GM12878 (cell line): ENCODE results near the gene FIBCD1. TPM values are rescaled to one million over a fixed set of nuclear protein-coding genes. Genes with fewer than 3 reads are reported as not detected.

Experiments
- ATAC-seq: fragments of 200-7000 bp; cut with Tn5 transposase; 3 replicates; pipeline ENCODE4 v1.9.1; 2020; ENCODE audit warnings: mild to moderate bottlenecking, moderate library complexity
- BruUV-seq: library from RNA; stranded (reverse); fragments of 400-500 nt; replicated peaks from 2 replicates; lab custom pipeline; 2021; lab: Mats Ljungman, UMichigan
- CTCF ChIA-PET: fragments of 300-600 bp; sonication (Branson Sonifier 250); formaldehyde crosslinking; extraction: SDS; loops from one replicate; lab custom pipeline; 2021; ENCODE audit warnings: inconsistent platforms; lab: Yijun Ruan, JAX
- POLR2A ChIA-PET: fragments of 350-600 bp; formaldehyde crosslinking; extraction: SDS; loops from one replicate; lab custom pipeline; 2021; ENCODE audit warnings: inconsistent platforms; lab: Charles Lee
- RAD21 ChIA-PET: fragments of 300-600 bp; sonication (Branson Sonifier 250); formaldehyde crosslinking; loops from one replicate; lab custom pipeline; 2023; ENCODE audit warnings: antibody characterized with exemption; ENCODE audit not compliant: unreplicated experiment; lab: Charles Lee
- SMC1A ChIA-PET: fragments of 300-600 bp; sonication (Branson Sonifier 250); formaldehyde crosslinking; loops from one replicate; lab custom pipeline; 2023; ENCODE audit not compliant: unreplicated experiment, uncharacterized antibody; lab: Charles Lee
- DNase-seq: peaks from one replicate; pipeline ENCODE4 v3.0.0-alpha.2; 2011; ENCODE audit warnings: low read depth, low spot score
- FAIRE-seq: peaks from 3 replicates; lab custom pipeline; 2011; peaks lifted over from hg19 to GRCh38; lab: Jason Lieb, UNC
- H2AFZ ChIP-seq: 2 replicates; pipeline ENCODE4 v1.6.0; 2011; ENCODE audit warnings: low read depth, low read length, control low read depth; ENCODE audit not compliant: control insufficient read depth
- H3K27ac ChIP-seq: 2 replicates; pipeline ENCODE4 v1.5.1; 2011; ENCODE audit warnings: control low read depth; ENCODE audit not compliant: control insufficient read depth, insufficient read depth
- H3K27me3 ChIP-seq, 2 experiments: replicated peaks in 1 of 2; 2 replicates each; pipeline versions ENCODE4 v1.6.0 to v1.6.1; 2011; ENCODE audit warnings: low read length in 1 of 2; ENCODE audit not compliant: control insufficient read depth in 2 of 2, insufficient read depth in 2 of 2
- H3K36me3 ChIP-seq, 2 experiments: 2 replicates each; pipeline ENCODE4 v1.5.1; 2011; ENCODE audit warnings: low read length in 1 of 2; ENCODE audit not compliant: control insufficient read depth in 2 of 2, insufficient read depth in 2 of 2
- H3K4me1 ChIP-seq: 2 replicates; pipeline ENCODE4 v1.6.1; 2011; ENCODE audit warnings: mild to moderate bottlenecking, low read length, moderate library complexity, mixed read lengths; ENCODE audit not compliant: control insufficient read depth, insufficient read depth
- H3K4me2 ChIP-seq: 2 replicates; pipeline ENCODE4 v1.6.0; 2011; ENCODE audit warnings: control low read depth; ENCODE audit not compliant: control insufficient read depth, insufficient read depth
- H3K4me3 ChIP-seq: fragments of 200-600 bp; sonication (generic); 2 replicates; pipeline ENCODE4 v1.5.1; 2016
- H3K79me2 ChIP-seq: 2 replicates; pipeline ENCODE4 v1.6.0; 2011; ENCODE audit warnings: low read length; ENCODE audit not compliant: control insufficient read depth, insufficient read depth
- H3K9ac ChIP-seq: 2 replicates; pipeline ENCODE4 v1.8.0; 2011; ENCODE audit warnings: low read length, control low read depth, mixed read lengths; ENCODE audit not compliant: control insufficient read depth, insufficient read depth
- H3K9me3 ChIP-seq: replicated peaks from 3 replicates; pipeline ENCODE4 v1.5.1; 2011; ENCODE audit warnings: mild to moderate bottlenecking, low read length; ENCODE audit not compliant: control insufficient read depth, insufficient read depth
- H4K20me1 ChIP-seq: 2 replicates; pipeline ENCODE4 v1.6.0; 2011; ENCODE audit not compliant: control insufficient read depth, insufficient read depth
- ATF2 ChIP-seq: IDR thresholded peaks from 2 replicates; pipeline ENCODE4 v1.6.1; 2012; ENCODE audit warnings: low read length, inconsistent platforms
- CEBPZ ChIP-seq: fragments of 150-350 bp; IDR thresholded peaks from 2 replicates; pipeline ENCODE4 v1.6.1; 2016; ENCODE audit warnings: low read depth, low read length
- KAT2A ChIP-seq: conservative IDR thresholded peaks from 2 replicates; pipeline ENCODE4 v1.6.1; 2011; ENCODE audit warnings: low read depth, low read length; ENCODE audit not compliant: control insufficient read depth
- MTA2 ChIP-seq: fragments of 450-650 bp; IDR thresholded peaks from 2 replicates; pipeline ENCODE4 v1.6.1; 2016; ENCODE audit warnings: low read depth, mild to moderate bottlenecking, moderate library complexity
- RAD51 ChIP-seq: fragments of 450-650 bp; IDR thresholded peaks from 2 replicates; pipeline ENCODE4 v1.6.1; 2016; ENCODE audit warnings: moderate library complexity, mild to moderate bottlenecking, inconsistent platforms
- TAF1 ChIP-seq: IDR thresholded peaks from 2 replicates; pipeline ENCODE4 v1.6.1; 2011; ENCODE audit warnings: mild to moderate bottlenecking, low read depth, low read length, borderline replicate concordance
- TBL1XR1 ChIP-seq: IDR thresholded peaks from 2 replicates; pipeline ENCODE4 v1.6.1; 2012; ENCODE audit warnings: low read depth, low read length, improper control_type of control experiment
- YBX1 ChIP-seq: fragments of 450-650 bp; IDR thresholded peaks from 2 replicates; pipeline ENCODE4 v1.6.1; 2016; ENCODE audit warnings: antibody characterized with exemption
- WGBS: methylation state at CpG from one replicate; pipeline ENCODE4 v1.1.6; 2016; ENCODE audit warnings: low lambda C conversion rate; ENCODE audit not compliant: insufficient replicate concordance, insufficient coverage; ENCODE audit errors: missing lambda C conversion rate; 5-methylcytosine and 5-hydroxymethylcytosine counted together
- in situ Hi-C: fragments of 300-500 bp; cut with MboI; formaldehyde crosslinking; loops from 9 replicates; pipeline ENCODE4 v1.14.3; 2018; ENCODE audit warnings: mixed read lengths
- intact Hi-C: fragments of 100-400 bp; cut with micrococcal nuclease; formaldehyde crosslinking; loops from one replicate; pipeline ENCODE4 v1.14.2; 2022; ENCODE audit not compliant: unreplicated experiment
- polyA plus RNA-seq, 11 experiments: library from polyadenylated mRNA; depleted of rRNA in 4 of 11; unstranded in 6 of 11; stranded (reverse) in 5 of 11; fragments of >200 nt; fragmentation: Nextera tagmentation in 4 of 11; fragmentation: Illumina TruSeq in 1 of 11; extraction: Ambion mirVana in 4 of 11; extraction: Trizol in 1 of 11; gene quantifications; 1 replicate in 1 of 11; 2 replicates in 10 of 11; pipeline versions ENCODE4 v1.2.1 to v1.2.3, GENCODE V29; 2011 to 2016; ENCODE audit warnings: inconsistent platforms in 2 of 11, missing spikeins in 2 of 11, low read depth in 1 of 11
- total RNA-seq, 4 experiments: library from RNA; depleted of rRNA in 3 of 4; stranded (reverse); fragments of >200 nt in 3 of 4; fragmentation: Illumina TruSeq in 1 of 4; extraction: Trizol in 1 of 4; gene quantifications; 2 replicates each; pipeline versions ENCODE4 v1.2.1 to v1.2.3, GENCODE V29; 2013 to 2021

FIBCD1 gene
- total and polyA plus RNA-seq, 10 of the 15 experiments (the other 5 are each of a cell fraction or from before 2014, with no cell fraction given), result 0.04 to 0.95 (median 0.25) TPM; not detected in 6

- TF ChIP-seq ATF2 (no peak), RAD51 (no peak)
- TF ChIP-seq, all 136 proteins: peak for 0
Observed at GRCh38 chr9:130949188-130950038, 10.4 kb upstream of the FIBCD1 start (continued).

GRCh38 chr9:130948266-130948665 is 9.2 kb upstream of the FIBCD1 start:
- ChIA-PET SMC1A (interaction anchor here (0.7 kb wide), 1 partner anchor 14 kb away, joined by 3 read pairs; no protein-coding TSS in a partner anchor), CTCF (no interaction called here), POLR2A (no interaction called here), RAD21 (interaction anchor here (0.6 kb wide), 1 partner anchor 486 kb away, joined by 3 read pairs; no protein-coding TSS in a partner anchor)
- Histone ChIP-seq H3K36me3 (no peaks in the 10 kb centered on the region), H3K4me1 (no peaks in the 10 kb centered on the region), H3K4me2 (no peak overlapping the region), H3K79me2 (no peaks in the 10 kb centered on the region), H3K9ac (no peak overlapping the region), H3K27ac (no peak overlapping the region), H4K20me1 (no peaks in the 10 kb centered on the region), H3K27me3 (no peaks in the 10 kb centered on the region), H3K4me3 (no peak overlapping the region), H3K9me3 (no peaks in the 10 kb centered on the region; the same call in 2 of the 3 replicates), H2AFZ (no peak overlapping the region)
- 50% methylated on average over 8 of the region's 8 CpGs for WGBS
- FAIRE-seq (no peak), ATAC-seq (no peak), DNase-seq (no peak)
- TF ChIP-seq YBX1, result no peak
- no peak for TF ChIP-seq TBL1XR1
- TF ChIP-seq KAT2A, result no peak
- TF ChIP-seq TAF1, result no peak
- TF ChIP-seq CEBPZ, result no peak
- TF ChIP-seq MTA2, result no peak
- BruUV-seq, result no TSS peak
- in situ Hi-C loops (no loop called here), intact Hi-C loops (no loop called here)
